GM12872 (cell line): ENCODE data around the gene TSPAN4.

Experiments
- CTCF ChIP-seq: IDR thresholded peaks from 3 replicates; pipeline ENCODE4 v1.5.1; 2011; ENCODE audit warnings: low read depth, mild to moderate bottlenecking, low read length, moderate library complexity; ENCODE audit not compliant: insufficient read depth

Gene TSPAN4

DNA sequence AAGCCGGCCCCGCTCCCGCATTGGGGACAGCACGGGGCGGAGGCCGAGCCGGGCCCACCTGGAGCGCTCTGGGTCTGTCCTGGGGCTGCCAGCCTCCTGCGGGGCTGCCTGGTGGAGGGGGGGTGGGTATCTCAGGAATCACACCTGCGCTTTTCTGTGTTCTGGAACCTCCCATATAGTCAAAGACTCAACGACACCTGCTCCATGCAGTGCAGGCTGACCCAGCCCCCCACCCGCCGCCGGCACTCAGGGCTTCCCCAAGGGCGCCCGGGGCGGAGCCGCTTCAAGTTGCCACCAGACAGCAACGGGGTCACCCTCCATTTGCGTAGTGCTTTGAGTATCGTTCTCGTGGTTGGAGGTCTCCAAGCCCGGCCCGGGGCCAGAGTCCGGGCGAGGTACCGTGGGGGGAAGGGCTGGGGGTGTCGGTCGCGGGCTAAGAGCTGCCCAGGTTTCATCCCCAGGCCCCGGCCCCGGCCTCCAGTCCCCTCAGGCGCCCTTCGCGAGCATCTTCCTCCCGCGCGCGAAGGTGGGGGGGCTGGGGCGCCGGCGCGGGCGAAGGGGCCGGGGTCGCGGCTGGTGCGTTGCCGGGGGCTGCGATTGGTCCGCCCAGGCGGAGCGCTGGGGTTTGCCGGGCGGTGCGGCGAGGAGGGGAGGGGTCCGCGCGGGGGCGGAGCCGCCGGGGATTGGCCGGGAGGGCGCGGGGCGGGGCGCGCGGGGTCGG lies 6.6 kb downstream of the TSPAN4 start:
- no peak for TF ChIP-seq CTCF

DNA sequence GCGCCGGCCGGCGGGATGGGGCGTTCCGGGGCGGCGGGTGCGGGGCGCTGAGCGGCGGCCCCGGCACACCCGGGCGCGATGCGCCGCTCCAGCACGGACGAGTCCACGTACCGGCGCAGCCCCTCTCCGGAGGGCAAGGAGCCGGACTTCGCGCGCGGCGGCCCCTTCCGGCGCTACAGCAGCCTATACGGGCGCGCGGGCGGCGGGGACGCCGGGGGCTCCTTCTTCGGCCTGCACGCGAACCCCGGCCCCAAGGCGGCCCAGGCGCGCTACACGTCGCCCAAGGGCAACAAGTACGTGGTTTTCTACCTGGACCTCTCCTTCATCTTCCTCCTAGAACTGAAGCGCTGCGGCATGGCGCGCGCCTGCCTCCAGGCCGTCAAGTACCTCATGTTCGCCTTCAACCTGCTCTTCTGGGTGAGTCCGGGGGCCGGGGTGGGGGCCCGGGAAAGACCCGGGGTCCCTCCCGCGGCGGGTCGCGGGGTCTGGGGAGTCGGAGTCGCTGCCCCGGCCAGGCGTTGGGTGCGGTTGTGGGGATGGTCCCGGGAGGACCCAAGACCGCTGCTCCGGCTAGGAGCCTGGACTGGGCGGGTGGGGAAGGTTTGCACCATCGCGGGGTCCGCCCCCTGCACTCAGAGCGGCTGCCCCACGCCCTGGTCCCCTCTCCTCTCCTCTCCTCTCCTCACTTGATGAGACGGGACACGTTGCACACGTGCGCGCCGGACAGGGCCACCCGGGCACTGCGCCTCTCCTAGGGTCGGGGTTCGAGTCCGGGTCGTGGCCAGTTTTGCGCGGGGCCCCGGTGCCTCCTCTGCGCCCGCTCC lies 7.5 kb downstream of the TSPAN4 start:
- no peak for TF ChIP-seq CTCF

DNA sequence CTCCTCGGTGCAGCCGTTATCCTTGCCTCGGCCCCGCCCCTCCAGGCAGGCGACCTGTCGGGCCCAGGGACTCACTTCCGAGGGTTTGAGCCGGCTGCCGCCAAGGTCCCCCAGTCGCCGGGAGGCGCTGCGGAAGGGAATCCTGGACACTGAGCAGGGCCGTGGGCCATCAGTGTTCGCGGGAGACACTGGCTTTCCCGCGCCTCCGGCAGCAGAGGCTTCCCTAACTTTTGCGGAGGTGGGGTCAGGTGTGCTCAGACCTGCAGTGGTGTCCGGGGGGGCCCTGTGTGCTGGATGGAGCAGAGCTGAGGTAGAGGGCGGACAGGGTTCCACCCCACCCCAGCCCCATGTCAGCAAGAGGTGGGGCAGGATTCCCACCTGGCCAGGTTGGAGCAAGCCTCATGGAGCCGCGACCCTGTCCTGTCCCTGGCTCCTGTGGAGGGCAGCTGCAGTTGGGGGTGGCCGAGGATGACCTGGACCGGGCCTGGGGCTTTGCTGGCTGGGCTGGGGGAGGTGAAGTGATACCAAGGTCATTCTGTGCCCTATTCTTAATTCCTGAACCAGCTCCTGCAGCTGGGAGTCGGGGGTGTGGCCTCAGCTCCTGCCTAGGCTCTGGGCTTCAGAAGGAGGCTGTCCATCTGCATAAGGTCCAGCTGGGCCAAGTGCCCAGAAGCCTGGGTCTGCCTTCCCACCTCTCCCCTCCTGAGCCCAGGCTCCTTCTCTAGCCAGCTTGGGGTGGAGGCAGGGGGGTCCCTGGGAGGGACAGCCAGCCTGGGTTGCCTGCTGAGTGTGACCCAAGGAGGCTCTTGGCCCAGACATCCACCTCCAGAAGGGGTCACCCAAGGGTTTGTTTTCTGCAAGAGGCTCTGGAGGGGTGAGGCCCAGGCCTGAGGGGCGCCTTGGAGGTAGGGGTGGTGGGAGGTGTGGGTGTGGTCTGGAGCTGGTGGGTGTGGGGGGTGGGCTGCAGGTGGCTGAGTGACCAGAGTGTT lies 8.4 kb downstream of the TSPAN4 start:
- peak; percentile 39 for TF ChIP-seq CTCF

GRCh38 chr11:852762-853161 lies 10.1 kb downstream of the TSPAN4 start:
- TF ChIP-seq CTCF: no peak

- TF ChIP-seq CTCF: no peak
Measured at GRCh38 chr11:853682-854448, 11.2 kb downstream of the TSPAN4 start.

DNA sequence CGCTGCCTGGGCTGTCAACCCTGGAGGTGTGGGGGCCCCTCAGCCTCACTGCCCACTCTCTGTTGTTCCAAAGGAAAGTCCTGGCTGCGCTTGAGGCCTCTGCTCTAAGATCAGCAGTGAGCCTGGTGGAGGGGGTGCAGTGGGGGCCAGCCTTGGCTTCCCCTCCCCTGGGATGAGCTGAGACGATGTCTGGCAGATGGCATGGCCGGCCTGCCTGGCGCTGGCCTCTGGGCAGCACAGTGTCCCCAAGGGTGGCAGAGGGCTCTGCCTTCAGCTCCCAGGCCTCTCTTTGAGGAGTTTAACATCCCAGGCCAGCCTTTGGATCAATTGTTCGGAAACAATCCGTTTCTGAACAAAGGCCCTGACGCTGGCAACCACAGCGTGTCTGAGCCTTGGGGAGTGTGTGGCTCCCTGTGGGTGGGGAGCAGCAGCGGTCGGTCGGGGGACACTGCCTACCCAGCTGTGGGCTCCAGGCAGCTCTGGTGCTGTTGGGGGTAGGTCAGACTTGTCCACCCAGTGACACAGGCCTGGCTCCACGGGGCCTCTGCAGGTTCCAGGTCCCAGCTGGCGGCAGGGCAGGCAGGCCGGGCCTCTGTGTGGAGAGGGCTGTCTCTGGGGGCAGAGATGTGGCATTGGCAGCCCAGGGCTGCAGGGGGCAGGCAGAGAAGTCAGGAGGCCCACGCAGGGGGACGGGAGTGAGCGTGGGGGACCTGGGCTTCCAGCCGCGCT lies 12.1 kb downstream of the TSPAN4 start:
- no peak for TF ChIP-seq CTCF
